Breast epithelium (tissue), 3 donors: ENCODE data around the gene ZNF516.

Experiments
- POLR2A ChIP-seq: fragments of 450-650 bp; IDR thresholded peaks from one replicate; pipeline ENCODE4 v1.6.1; 2016; ENCODE audit warnings: antibody characterized with exemption, mild to moderate bottlenecking, moderate library complexity
- TF ChIP-seq, protein P1 (sequence below), 3 donors: fragments of 450-650 bp; IDR thresholded peaks; one replicate each; pipeline ENCODE4 v1.5.1; 2016 to 2017; ENCODE audit warnings: antibody characterized with exemption in 3 of 3, mild to moderate bottlenecking in 3 of 3, moderate library complexity in 3 of 3

DNA sequence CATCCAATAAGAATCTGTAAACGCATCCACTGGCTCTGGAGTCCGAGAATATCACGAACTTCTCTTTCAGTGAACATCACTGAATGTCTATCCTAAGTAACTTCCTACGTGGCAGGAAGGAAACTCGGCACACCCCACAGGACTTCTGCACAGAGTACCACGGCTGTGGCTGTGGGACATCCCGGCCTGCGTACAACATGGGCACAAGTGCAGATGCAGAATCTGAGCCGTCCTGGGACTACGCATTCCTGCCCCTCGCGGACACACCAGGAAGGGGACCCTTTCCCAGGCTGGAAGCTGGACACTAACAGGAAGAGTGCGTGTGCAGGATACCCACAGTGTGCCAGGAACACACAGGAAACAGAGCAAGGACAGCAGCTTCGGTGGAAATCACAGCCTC, 60.6 kb downstream of the ZNF516 start:
- TF ChIP-seq, protein P1, sequence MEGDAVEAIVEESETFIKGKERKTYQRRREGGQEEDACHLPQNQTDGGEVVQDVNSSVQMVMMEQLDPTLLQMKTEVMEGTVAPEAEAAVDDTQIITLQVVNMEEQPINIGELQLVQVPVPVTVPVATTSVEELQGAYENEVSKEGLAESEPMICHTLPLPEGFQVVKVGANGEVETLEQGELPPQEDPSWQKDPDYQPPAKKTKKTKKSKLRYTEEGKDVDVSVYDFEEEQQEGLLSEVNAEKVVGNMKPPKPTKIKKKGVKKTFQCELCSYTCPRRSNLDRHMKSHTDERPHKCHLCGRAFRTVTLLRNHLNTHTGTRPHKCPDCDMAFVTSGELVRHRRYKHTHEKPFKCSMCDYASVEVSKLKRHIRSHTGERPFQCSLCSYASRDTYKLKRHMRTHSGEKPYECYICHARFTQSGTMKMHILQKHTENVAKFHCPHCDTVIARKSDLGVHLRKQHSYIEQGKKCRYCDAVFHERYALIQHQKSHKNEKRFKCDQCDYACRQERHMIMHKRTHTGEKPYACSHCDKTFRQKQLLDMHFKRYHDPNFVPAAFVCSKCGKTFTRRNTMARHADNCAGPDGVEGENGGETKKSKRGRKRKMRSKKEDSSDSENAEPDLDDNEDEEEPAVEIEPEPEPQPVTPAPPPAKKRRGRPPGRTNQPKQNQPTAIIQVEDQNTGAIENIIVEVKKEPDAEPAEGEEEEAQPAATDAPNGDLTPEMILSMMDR (IDR thresholded peaks at IDR 0.05) = no peak
- TF ChIP-seq POLR2A = no peak
